IMR-90 (cell line): ENCODE data around the gene SPTBN5. TPM values are rescaled to one million over a fixed set of nuclear protein-coding genes. Genes with fewer than 3 reads are reported as not detected.

ENCODE experiments used
- ATAC-seq: fragments of 200-7000 bp; cut with Tn5 transposase; 2 replicates; pipeline ENCODE4 v1.9.1; 2020; ENCODE audit warnings: low read depth, mild to moderate bottlenecking, moderate library complexity
- BruUV-seq: library from RNA; stranded (reverse); fragments of 400-500 nt; replicated peaks from 2 replicates; lab custom pipeline; 2021; lab: Mats Ljungman, UMichigan
- CTCF ChIA-PET: fragments of 300-600 bp; formaldehyde crosslinking; extraction: SDS; loops from one replicate; lab custom pipeline; 2021; ENCODE audit warnings: antibody characterized with exemption; lab: Yijun Ruan, JAX
- POLR2A ChIA-PET: fragments of 300-600 bp; sonication (Branson Sonifier 250); formaldehyde crosslinking; loops from one replicate; lab custom pipeline; 2022; ENCODE audit warnings: antibody characterized with exemption; ENCODE audit not compliant: unreplicated experiment; lab: Charles Lee
- DNase-seq: peaks from one replicate; pipeline ENCODE4 v3.0.0; 2013
- H2AFZ ChIP-seq: replicated peaks from 2 replicates; pipeline ENCODE3; 2013; ENCODE audit warnings: low read length, mild to moderate bottlenecking; ENCODE audit not compliant: poor library complexity
- H2AK5ac ChIP-seq: 2 replicates; pipeline ENCODE4 v1.6.1; 2013; ENCODE audit warnings: low read depth, low read length, inconsistent platforms
- H2AK9ac ChIP-seq: replicated peaks from 2 replicates; pipeline ENCODE3; 2013; ENCODE audit warnings: mild to moderate bottlenecking, low read depth, low read length, moderate library complexity; ENCODE audit not compliant: poor library complexity
- H2BK120ac ChIP-seq: 2 replicates; pipeline ENCODE4 v1.6.1; 2013; ENCODE audit warnings: low read depth, low read length, inconsistent platforms
- H2BK15ac ChIP-seq: 3 replicates; pipeline ENCODE4 v1.6.1; 2013; ENCODE audit warnings: low read depth, low read length, inconsistent platforms
- H2BK20ac ChIP-seq: 2 replicates; pipeline ENCODE4 v1.6.1; 2013; ENCODE audit warnings: low read depth, mild to moderate bottlenecking, inconsistent platforms, low read length, moderate library complexity
- H2BK5ac ChIP-seq: 2 replicates; pipeline ENCODE4 v1.6.1; 2013; ENCODE audit warnings: mild to moderate bottlenecking, low read depth, low read length, inconsistent platforms; ENCODE audit not compliant: poor library complexity, severe bottlenecking
- H3K14ac ChIP-seq: replicated peaks from 2 replicates; pipeline ENCODE4 v1.6.1; 2013; ENCODE audit warnings: low read depth, low read length, inconsistent platforms
- H3K18ac ChIP-seq: 2 replicates; pipeline ENCODE4 v1.6.1; 2013; ENCODE audit warnings: low read depth, low read length, control low read depth
- H3K23ac ChIP-seq: 2 replicates; pipeline ENCODE4 v1.6.1; 2013; ENCODE audit warnings: low read depth, low read length, inconsistent platforms
- H3K27ac ChIP-seq: 2 replicates; pipeline ENCODE4 v1.5.1; 2013; ENCODE audit warnings: mild to moderate bottlenecking, control low read depth, low read length; ENCODE audit not compliant: insufficient read depth
- H3K27me3 ChIP-seq: 2 replicates; pipeline ENCODE4 v1.6.1; 2013; ENCODE audit warnings: low read length; ENCODE audit not compliant: control insufficient read depth, insufficient read depth
- H3K36me3 ChIP-seq: 2 replicates; pipeline ENCODE4 v1.6.1; 2013; ENCODE audit warnings: low read length, mixed read lengths; ENCODE audit not compliant: control insufficient read depth, insufficient read depth
- H3K4ac ChIP-seq: 2 replicates; pipeline ENCODE4 v1.6.1; 2013; ENCODE audit warnings: low read depth, low read length, inconsistent platforms
- H3K4me1 ChIP-seq: 2 replicates; pipeline ENCODE4 v1.6.1; 2013; ENCODE audit warnings: low read length, mixed read lengths; ENCODE audit not compliant: control insufficient read depth, insufficient read depth
- H3K4me2 ChIP-seq: 2 replicates; pipeline ENCODE4 v1.6.1; 2013; ENCODE audit warnings: low read depth, mild to moderate bottlenecking, control low read depth, low read length, moderate library complexity
- H3K4me3 ChIP-seq: 2 replicates; pipeline ENCODE4 v1.5.1; 2013; ENCODE audit warnings: low read depth, mild to moderate bottlenecking, control low read depth, low read length, moderate library complexity; ENCODE audit not compliant: insufficient read depth
- H3K56ac ChIP-seq: 2 replicates; pipeline ENCODE4 v1.6.1; 2013; ENCODE audit warnings: low read length, inconsistent platforms; ENCODE audit not compliant: insufficient read depth; ENCODE audit errors: extremely low read depth
- H3K79me1 ChIP-seq, 2 experiments: 2 replicates each; pipeline ENCODE4 v1.6.1; 2013; ENCODE audit warnings: low read length in 2 of 2, inconsistent platforms in 1 of 2, low read depth in 1 of 2
- H3K9ac ChIP-seq: 2 replicates; pipeline ENCODE4 v1.6.1; 2013; ENCODE audit warnings: low read depth, low read length, control low read depth
- H3K9me1 ChIP-seq: 2 replicates; pipeline ENCODE4 v1.6.1; 2013; ENCODE audit warnings: low read length, inconsistent platforms; ENCODE audit not compliant: insufficient read depth
- H3K9me3 ChIP-seq: 2 replicates; pipeline ENCODE4 v1.6.1; 2013; ENCODE audit warnings: low read length; ENCODE audit not compliant: control insufficient read depth, insufficient read depth
- H4K20me1 ChIP-seq: 2 replicates; pipeline ENCODE4 v1.6.1; 2013; ENCODE audit warnings: low read length, inconsistent platforms; ENCODE audit not compliant: insufficient read depth
- H4K5ac ChIP-seq: 2 replicates; pipeline ENCODE4 v1.6.1; 2013; ENCODE audit warnings: mild to moderate bottlenecking, low read depth, low read length, control low read depth
- H4K8ac ChIP-seq, 2 experiments: 2 replicates each; pipeline ENCODE4 v1.6.1; 2013; ENCODE audit warnings: low read depth in 2 of 2, low read length in 2 of 2, control low read depth in 1 of 2, inconsistent platforms in 1 of 2
- H4K91ac ChIP-seq: 2 replicates; pipeline ENCODE4 v1.6.1; 2013; ENCODE audit warnings: low read depth, low read length, inconsistent platforms; ENCODE audit not compliant: insufficient read depth
- CEBPB ChIP-seq: IDR thresholded peaks from 2 replicates; pipeline ENCODE4 v1.6.1; 2012; ENCODE audit warnings: low read depth, low read length, improper control_type of control experiment
- POLR2A ChIP-seq: IDR thresholded peaks from 2 replicates; pipeline ENCODE4 v1.6.1; 2012; ENCODE audit warnings: mild to moderate bottlenecking, low read depth, low read length
- RCOR1 ChIP-seq: IDR thresholded peaks from 2 replicates; pipeline ENCODE4 v1.6.1; 2012; ENCODE audit warnings: mild to moderate bottlenecking, low read length, improper control_type of control experiment; ENCODE audit not compliant: insufficient replicate concordance
- WGBS, 2 experiments: methylation state at CpG; one replicate each; pipeline versions ENCODE4 v1.1.5 to v1.1.7; 2013; ENCODE audit warnings: missing lambda C conversion rate in 2 of 2; ENCODE audit not compliant: insufficient read length in 1 of 2; ENCODE audit errors: extremely low coverage in 2 of 2; 5-methylcytosine and 5-hydroxymethylcytosine counted together
- dilution Hi-C: fragments of 300-500 bp; cut with HindIII; formaldehyde crosslinking; loops from one replicate; pipeline ENCODE4 v1.14.3; 2018; ENCODE audit warnings: low sequenced_read_pairs; ENCODE audit not compliant: unreplicated experiment
- in situ Hi-C: fragments of 300-500 bp; cut with MboI; formaldehyde crosslinking; loops from 3 replicates; pipeline ENCODE4 v1.14.3; 2019; ENCODE audit warnings: low sequenced_read_pairs, inconsistent platforms, mixed read lengths
- intact Hi-C: fragments of 100-400 bp; cut with micrococcal nuclease; formaldehyde crosslinking; loops from 2 replicates; pipeline ENCODE4 v1.10.0; 2022
- polyA plus RNA-seq, 3 experiments: library from polyadenylated mRNA; depleted of rRNA; stranded (reverse); fragments of >200 nt; gene quantifications; 2 replicates each; pipeline ENCODE4 v1.2.3, GENCODE V29; 2012; ENCODE audit warnings: low replicate concordance in 1 of 3
- total RNA-seq: library from RNA; depleted of rRNA; stranded (reverse); fragments of >200 nt; gene quantifications from 2 replicates; pipeline ENCODE4 v1.2.3, GENCODE V29; 2012

Gene SPTBN5
- total and polyA plus RNA-seq, 2 of the 4 experiments (the other 2 are of a cell fraction): under 0.01 to 0.38 TPM

- H3K4me2 ChIP-seq: no peak overlapping the region
- 83% methylated on average over 7 of the region's 11 CpGs; no CpG with 5 or more reads in 1 of the 2 experiments for WGBS, 2 experiments
- ChIA-PET CTCF (interaction anchor here (4.5 kb wide), 1 partner anchor 40 kb away, joined by 54 read pairs; the partner anchor contains the start of gene MAPKBP1), POLR2A (no interaction called here)
- H3K4me3 ChIP-seq: no peak overlapping the region
- H3K23ac ChIP-seq: no peak overlapping the region
- no peak overlapping the region for H2BK15ac ChIP-seq
- H3K9me3 ChIP-seq: no peaks in the 10 kb centered on the region
- H2BK5ac ChIP-seq: no peak overlapping the region
- no peak for DNase-seq
- peaks cover 10% of the 10 kb centered on the region; the same call in 1 of the 2 replicates for H4K20me1 ChIP-seq
- H3K27ac ChIP-seq: no peak overlapping the region
- intact Hi-C loops: loop anchor here (5.0 to 10.0 kb wide), 2 partner anchors 116 to 348 kb away; no protein-coding TSS in a partner anchor
- H3K18ac ChIP-seq: no peak overlapping the region
- no peak overlapping the region for H3K4ac ChIP-seq
- no peak overlapping the region for H2AK9ac ChIP-seq
- no peak overlapping the region for H2BK20ac ChIP-seq
- no peak overlapping the region for H4K91ac ChIP-seq
- no peak overlapping the region for H4K8ac ChIP-seq
- no peak for TF ChIP-seq RCOR1
- TF ChIP-seq POLR2A: no peak
- TF ChIP-seq CEBPB: no peak
- H3K9ac ChIP-seq: no peak overlapping the region
- H2BK120ac ChIP-seq: no peak overlapping the region
- dilution Hi-C loops: no loop called here
- H3K79me1 ChIP-seq: peaks cover 0 to 35% of the 10 kb centered on the region in 2 experiments; a peak in 2 of 4 replicates
- peaks cover 3% of the 10 kb centered on the region for H3K4me1 ChIP-seq
- no peak overlapping the region for H2AK5ac ChIP-seq
- peaks cover 30% of the 10 kb centered on the region for H3K36me3 ChIP-seq
- H3K14ac ChIP-seq: no peak overlapping the region
- H3K56ac ChIP-seq: no peak overlapping the region
- H2AFZ ChIP-seq: no peak overlapping the region
- H3K9me1 ChIP-seq: no peaks in the 10 kb centered on the region
- in situ Hi-C loops: loop anchor here (5.0 kb wide), 1 partner anchor 41 kb away; the partner anchor contains the start of gene MAPKBP1
- no peaks in the 10 kb centered on the region for H3K27me3 ChIP-seq
- no peak for ATAC-seq
- no TSS peak for BruUV-seq
- no peak overlapping the region for H4K5ac ChIP-seq
Observed at GRCh38 chr15:41812820-41813375, 81.0 kb downstream of the SPTBN5 start.
